IPS-NIHi11 (cell line): ENCODE data around the gene VAMP7.
"Not testable (repeated sequence)": the region's sequence is repeated elsewhere in the genome, so short reads cannot be mapped to it uniquely, and the experiment has no call there.

ENCODE experiments used
- DNase-seq: peaks from one replicate; pipeline ENCODE4 v3.0.0; 2012; ENCODE audit warnings: mixed read lengths, low spot score

The VAMP7 gene

GRCh38 chrX:155881158-155881993 lies at the start of gene VAMP7:
TSS of gene VAMP7 (plus strand) at chrX:155881345. CDS start at chrX:155889467, 8,122 bp downstream.
- peak; percentile 87 for DNase-seq

DNA sequence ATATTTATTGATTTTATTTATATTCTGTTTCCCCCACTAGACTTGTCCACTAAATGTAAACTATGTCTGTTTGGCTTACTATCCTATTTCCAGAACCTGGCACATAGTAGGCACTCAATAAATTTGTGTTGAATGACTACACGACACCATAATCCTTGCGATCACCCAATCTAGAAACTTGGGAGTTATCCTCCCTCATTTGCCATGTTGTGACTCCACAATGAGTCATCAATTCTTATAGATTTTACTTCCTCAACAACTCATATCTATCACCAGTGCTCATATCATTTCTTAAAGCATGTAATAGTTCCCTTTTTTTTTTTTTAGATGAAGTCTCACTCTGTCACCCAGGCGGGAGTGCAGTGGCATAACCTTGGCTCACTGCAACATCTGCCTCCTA lies 39.9 kb upstream of the VAMP7 start:
- DNase-seq = no peak

- DNase-seq = not testable (repeated sequence)
These were observed 29.4 kb upstream of the VAMP7 start for GRCh38 chrX:155851786-155852185.

DNA sequence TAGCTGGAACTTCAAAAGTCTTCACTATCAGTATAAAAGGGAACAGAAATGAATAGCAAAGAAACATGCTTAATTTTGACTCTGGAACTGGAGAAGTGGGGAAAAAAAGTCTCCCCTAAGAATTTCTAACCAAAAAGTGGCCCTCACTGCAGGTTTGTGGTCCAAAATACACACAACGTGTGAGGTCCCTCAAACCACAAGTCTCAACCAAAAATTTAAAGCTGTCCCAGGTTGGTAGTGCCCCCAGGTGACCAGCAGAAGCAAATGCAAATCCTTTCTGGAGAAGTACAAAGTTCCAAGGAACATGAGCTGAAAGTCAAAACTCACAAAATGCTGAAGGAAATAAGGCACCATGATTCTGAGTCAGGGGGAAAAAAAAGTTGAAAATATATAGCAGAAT lies 23.6 kb upstream of the VAMP7 start:
- DNase-seq = peak; percentile 4

- no peak for DNase-seq
These were observed 16.5 kb upstream of the VAMP7 start for GRCh38 chrX:155864655-155865054.

- DNase-seq = no peak
These were observed 16.0 kb upstream of the VAMP7 start for GRCh38 chrX:155865193-155865592.

- no peak for DNase-seq
These were observed 13.3 kb upstream of the VAMP7 start for GRCh38 chrX:155867821-155868220.

- no peak for DNase-seq
These were observed 10.2 kb upstream of the VAMP7 start for GRCh38 chrX:155870958-155871357.

GRCh38 chrX:155871934-155872333 lies 9.2 kb upstream of the VAMP7 start:
- no peak for DNase-seq

DNA sequence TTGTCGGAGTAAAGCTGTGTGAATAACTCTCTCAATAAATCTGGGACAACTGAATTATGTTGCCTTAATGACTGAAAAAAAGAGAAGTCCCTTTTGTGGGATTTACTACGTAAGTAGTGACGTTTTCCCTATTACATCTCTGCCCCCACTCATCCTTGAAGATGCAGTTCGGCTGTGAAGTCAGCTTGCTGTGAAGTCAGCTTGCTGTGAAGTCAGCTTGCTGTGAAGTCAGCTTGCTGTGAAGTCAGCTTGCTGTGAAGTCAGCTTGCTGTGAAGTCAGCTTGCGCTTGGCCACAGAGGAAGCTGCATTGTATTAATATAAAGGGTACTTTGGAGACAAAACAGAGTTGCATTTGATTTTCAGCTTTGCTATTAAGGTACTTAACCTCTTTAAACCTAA lies 8.0 kb upstream of the VAMP7 start:
- DNase-seq = no peak

- DNase-seq = no peak
These were observed 6.4 kb upstream of the VAMP7 start for GRCh38 chrX:155874571-155875244.

GRCh38 chrX:155876704-155877103 lies 4.4 kb upstream of the VAMP7 start:
- no peak for DNase-seq

GRCh38 chrX:155877288-155877687 lies 3.9 kb upstream of the VAMP7 start:
- DNase-seq = no peak

- DNase-seq = no peak
These were observed 473 bp upstream of the VAMP7 start for GRCh38 chrX:155880586-155881157.

- no peak for DNase-seq
These were observed 5.3 kb downstream of the VAMP7 start for GRCh38 chrX:155886409-155886808.

GRCh38 chrX:155888139-155888538 lies 7.0 kb downstream of the VAMP7 start:
- DNase-seq = no peak

DNA sequence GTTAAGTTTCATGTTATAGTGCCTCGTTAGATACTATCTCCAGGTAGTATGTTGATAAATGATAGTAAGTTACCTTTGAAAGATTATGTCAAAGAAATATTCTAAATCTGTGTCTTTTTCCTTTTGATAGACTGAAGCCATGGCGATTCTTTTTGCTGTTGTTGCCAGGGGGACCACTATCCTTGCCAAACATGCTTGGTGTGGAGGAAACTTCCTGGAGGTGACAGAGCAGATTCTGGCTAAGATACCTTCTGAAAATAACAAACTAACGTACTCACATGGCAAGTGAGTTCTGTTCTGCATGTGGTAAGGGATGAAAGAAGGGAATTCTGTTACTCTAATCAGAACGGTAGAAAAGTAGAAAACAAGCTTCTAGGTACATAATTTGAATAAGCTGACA lies 8.2 kb downstream of the VAMP7 start:
- no peak for DNase-seq

- DNase-seq = no peak
These were observed 10.5 kb downstream of the VAMP7 start for GRCh38 chrX:155891446-155892210.

DNA sequence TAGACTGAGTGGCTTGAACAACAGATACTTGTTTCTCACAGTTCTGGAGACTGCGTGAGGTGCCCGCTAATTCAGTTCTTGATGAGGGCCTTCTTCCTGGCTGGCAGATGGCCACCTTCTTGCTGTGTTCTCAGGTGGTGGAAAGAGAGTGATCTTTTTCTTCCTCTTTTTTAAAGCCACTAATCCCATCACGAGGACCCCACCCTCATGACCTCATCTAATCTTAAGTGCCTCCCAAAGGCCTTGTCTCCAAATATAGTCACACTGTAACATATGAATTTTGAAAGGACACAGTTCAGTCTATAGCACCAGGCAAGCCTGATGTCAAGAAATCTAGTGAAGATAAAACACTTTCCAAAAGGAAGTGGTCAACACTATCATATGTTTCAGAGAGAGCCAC lies 12.4 kb downstream of the VAMP7 start:
- no peak for DNase-seq

- DNase-seq = no peak
These were observed 15.4 kb downstream of the VAMP7 start for GRCh38 chrX:155896512-155896911.

- no peak for DNase-seq
These were observed 18.2 kb downstream of the VAMP7 start for GRCh38 chrX:155899366-155899765.

DNA sequence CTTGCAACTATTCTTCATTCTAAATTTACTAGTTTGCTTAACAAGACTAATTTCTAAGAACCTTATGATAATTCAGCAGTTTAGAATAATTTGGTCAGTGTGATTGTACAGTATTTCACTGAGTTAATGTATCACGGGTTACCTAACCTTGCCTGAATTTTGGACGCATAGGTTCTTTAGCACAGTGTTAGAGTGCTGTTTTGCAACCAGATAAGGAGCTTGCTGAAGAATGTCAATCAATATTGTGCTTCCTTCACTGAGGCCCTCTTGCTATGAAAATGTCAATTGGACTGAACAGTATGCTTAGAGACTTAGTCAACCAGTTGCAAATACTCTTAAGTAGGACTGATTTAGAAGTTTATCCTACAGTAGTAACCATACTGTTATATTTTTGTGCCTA lies 19.6 kb downstream of the VAMP7 start:
- no peak for DNase-seq
